GM21723 (cell line): Measurements from ENCODE around the gene CABP5.

Experiments used
- ATAC-seq: cut with Tn5 transposase; IDR thresholded peaks from one replicate; pipeline ENCODE4 v1.9.1; 2021; ENCODE audit warnings: mild to moderate bottlenecking, moderate library complexity; ENCODE audit not compliant: unreplicated experiment

CABP5 gene

DNA sequence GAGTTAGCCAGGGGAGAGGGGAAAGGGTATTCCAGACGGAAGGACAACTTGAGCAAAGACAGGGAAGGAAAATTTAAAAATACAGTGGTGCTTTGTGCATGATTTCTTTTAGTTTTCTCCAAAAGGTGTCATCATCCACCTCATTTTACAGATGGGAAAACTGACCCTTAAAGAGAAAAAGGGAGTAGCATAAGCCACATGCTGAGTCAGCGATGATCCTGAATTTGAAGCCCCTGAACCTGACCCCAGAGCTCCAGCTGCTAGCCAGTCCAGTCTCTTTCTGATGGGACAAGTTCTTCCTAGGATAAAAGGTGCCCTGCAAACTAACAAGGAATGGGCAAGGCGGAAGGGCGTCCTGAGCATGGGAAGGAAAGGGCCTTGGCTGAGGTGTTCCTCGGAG lies 10.3 kb downstream of the CABP5 start:
- no peak for ATAC-seq

DNA sequence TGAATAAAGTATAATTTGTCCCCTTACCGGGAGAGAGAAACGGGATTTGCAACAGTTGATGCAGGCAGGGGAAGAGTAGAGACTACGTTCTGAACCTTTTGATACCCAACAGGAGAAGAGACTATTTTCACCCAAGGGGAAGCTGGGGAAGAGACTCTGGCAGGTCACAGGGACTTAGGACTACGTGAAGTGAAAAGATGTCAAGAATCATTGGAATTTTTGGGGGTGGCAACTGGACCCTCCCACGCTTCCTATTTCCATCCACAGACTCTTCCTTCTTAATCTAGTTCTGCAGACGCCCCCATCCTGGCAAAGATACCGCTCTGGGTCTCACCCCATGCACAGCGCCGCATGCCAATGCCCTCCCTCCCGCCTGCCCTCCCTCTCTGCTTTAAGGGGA lies 13.8 kb downstream of the CABP5 start:
- ATAC-seq, result no peak

DNA sequence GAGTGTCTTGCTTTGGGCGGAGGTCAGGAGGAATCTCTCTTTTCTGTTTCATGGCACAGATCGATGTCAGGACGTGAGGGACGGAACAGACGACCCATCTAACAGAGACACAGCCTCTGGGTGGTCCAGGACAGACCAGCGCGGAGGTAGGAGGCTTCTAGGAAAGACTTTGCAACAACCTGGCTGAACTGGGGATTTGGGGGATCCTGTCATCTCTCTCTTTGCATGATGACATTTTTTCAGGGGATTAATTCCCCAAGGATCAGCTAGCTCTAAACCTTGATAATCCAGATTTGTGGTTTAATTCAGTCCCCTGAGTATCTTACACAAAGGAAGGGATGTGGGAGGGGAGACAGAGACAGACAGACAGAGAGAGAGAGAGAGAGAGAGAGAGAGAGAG lies 14.4 kb downstream of the CABP5 start:
- no peak for ATAC-seq

DNA sequence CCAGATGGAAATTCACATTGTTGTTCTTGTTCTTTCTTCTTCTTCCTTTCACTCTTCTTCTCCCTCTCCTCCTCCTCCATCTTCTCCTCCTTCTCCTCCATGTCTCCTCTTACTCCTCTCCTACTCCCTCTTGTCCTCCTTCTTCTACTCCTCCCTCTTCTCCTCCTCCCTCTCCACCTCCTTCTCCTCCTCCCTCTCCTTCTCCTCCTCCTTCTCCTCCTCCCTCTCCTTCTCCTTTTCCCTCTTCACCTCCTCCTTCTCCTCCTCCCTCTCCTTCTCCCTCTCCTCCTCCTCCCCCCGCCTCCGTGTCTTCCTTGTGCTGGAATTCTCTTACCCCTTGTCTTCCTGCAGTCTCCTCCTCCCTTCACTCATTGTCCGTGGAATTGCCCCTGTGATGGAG lies 18.4 kb downstream of the CABP5 start:
- no peak for ATAC-seq

DNA sequence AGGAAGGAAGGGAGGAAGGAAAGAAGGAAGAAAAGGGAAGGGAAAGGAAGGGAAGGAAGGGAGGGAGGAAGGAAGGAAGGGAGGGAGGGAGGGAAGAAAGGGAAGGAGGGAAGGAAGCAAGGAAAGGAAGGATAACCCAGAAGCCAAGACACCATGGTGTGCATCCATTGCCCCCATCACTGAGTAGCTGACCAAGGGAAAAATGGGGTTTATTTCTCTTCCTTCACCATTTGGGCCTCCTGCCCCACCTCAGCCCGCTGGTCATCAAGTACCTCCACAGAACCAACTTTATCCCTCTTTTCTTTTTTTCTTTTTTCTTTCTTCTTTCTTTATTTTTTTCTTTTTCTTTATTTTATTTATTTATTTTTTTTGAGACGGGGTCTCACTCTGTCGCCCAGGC lies 20.4 kb downstream of the CABP5 start:
- no peak for ATAC-seq

DNA sequence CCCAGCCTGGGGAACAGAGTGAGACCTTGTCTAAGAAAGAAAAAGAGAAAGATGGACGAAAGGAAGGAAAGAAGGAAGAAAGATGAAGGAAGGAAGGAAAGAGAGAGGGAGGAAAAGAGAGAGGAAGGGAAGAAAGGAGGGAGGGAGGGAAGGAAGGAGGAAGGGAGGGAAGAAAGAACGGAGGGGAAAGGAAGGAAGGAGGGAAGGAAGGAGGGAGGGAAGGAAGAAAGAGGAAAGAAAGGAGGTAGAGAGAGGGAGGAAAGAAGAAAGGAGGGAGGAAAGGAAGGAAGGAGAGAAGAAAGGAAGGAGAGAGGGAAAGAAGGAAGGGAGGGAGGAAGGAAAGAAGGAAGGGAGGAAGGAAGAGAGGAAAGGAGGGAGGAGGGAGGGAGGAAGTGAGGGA lies 20.9 kb downstream of the CABP5 start:
- ATAC-seq, result no peak

DNA sequence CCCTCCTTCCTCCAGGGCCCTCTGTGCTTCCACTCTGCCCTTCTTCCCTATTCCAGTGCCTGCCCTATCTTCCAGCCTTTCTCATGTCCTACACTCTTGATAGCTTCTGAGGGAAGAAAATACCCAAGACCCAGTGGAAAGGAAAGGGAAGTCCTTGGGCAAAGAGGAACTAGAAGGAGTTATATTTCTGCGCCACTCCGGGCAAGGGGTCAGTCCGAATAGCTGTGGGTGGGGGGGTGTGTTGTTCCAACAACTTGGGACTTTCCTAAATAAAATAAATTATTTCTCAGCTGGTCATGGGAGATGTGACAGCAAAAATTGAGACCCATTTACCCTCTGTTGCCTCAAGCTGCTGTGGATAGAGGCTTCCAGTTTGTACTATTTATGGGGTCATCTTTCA lies 23.2 kb downstream of the CABP5 start:
- ATAC-seq, result no peak

DNA sequence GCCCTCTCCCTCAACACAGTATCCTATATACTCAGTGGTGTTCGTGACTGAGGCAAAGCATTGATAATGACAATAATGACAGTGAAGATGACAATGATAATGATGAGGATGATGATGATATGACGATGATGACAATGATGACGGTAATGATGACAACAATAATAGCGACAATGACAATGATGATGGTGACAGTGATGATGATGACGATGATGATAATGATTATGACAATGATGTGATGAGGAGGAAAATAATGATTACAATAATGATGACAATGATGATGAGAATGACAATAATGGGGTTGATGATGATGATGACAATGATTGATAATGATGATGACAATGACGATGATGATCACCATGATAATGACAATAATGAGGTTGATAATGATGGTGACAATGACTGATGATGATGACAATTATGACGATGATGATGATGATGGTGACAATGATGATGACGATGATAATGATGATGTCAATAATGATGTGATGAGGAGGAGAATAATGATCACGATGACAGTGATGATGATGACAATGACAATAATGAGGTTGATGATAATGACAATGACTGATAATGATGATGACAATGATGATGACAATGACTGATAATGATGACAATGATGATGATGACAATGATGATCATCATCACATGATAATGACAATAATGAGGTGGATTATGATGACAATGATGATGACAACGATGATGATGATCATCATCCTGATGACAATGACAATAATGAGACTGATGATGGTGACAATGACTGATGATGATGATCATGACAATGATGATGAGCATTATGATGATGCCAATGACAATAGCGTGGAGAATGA lies 32.7 kb downstream of the CABP5 start:
- no peak for ATAC-seq

DNA sequence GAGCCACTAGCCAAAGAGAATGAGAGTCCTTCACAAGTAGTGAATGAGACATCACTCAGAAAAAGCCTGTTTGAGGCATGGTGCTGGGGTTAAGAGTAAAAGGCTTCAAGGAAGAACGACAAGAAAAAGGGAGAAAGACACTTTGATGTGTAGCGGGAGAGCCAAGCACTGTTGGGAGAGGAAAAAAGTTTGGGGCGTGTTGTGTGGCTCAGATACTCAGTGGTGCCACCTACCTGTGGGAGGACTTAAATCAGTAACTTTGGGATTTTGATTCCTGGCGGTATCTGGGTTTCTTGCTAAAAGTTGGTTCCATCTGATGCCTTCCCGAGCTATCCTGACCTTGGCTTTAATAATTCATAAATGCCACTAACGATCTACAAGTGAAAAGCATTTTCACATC lies 37.1 kb downstream of the CABP5 start:
- ATAC-seq, result no peak

DNA sequence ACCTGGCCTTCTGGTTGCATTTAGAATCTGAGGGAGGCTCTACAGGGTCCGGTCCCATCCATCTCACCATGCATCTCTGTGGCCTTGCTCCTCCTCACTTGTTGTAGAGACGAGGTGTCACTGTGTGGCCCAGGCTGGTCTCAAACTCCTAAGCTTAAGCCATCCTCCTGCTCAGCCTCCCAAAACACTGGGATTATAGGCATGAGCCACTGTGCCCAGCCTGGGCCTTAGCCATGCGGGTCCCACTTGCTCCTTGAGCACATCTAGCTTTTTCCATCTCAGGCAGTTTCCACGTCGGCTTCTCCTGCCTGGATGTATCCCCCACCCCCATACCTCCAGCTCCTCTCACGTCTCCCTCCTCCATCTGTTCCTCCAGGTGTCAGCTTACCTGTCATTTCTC lies 39.6 kb downstream of the CABP5 start:
- ATAC-seq, result no peak

DNA sequence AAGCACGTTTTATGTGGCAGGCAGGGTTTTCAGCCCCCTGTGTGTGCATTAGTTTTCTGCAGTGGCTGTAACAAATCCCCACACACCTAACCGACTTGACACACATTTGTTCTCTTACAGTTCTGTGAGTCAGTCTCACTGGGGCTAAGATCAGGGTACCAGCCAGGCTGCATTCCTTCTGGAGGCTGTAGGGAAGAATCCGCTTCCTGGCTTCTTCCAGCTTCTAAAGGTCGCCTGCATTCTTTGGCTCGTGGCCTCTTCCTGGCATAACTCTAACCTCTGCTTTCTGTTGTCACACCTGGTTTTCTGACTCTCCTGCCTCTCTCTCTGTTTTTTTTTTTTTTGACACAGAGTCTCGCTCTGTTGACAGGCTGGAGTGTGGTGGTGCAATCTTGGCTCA lies 43.0 kb downstream of the CABP5 start:
- ATAC-seq, result no peak

DNA sequence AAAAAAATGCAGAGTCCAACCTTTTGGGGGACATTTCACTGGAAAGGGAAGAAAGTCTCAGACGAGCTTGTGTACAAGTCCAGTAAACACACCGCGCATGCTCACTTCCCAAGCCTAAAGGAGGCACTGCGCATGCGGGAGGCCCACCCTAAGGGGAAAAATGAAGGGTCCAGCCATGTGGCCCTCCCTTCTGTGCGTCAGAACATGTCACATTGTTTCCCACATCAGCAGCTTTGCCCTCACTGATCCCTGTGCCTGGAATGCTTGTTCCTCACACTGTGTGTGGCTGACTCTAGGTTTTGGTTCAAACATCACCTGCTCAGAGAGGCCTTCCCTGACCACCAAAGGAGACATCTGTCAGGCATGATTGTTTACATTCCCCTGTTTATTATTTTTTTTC lies 45.1 kb downstream of the CABP5 start:
- ATAC-seq, result no peak

DNA sequence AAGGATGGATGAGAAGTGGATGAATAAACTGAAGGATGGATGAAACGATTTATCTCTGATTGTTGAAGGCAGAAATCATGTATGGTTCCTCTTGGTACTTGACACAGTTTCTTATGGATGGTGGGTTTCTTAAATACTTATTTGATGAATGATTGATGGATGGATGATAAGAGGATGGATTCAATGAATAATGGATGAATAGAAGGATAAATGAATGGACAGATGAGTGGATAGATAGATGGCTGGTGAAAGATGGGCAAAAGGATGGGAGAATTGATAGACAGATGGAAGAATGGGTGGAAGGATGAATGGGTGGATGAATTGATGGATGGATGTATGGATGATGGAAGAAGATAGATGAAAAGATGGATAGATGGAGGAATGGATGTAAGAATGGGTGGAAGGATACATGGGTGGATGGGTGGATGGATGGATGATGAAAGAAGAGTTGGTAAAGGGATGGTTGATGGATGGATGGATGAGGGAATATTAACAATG lies 47.6 kb downstream of the CABP5 start:
- no peak for ATAC-seq

DNA sequence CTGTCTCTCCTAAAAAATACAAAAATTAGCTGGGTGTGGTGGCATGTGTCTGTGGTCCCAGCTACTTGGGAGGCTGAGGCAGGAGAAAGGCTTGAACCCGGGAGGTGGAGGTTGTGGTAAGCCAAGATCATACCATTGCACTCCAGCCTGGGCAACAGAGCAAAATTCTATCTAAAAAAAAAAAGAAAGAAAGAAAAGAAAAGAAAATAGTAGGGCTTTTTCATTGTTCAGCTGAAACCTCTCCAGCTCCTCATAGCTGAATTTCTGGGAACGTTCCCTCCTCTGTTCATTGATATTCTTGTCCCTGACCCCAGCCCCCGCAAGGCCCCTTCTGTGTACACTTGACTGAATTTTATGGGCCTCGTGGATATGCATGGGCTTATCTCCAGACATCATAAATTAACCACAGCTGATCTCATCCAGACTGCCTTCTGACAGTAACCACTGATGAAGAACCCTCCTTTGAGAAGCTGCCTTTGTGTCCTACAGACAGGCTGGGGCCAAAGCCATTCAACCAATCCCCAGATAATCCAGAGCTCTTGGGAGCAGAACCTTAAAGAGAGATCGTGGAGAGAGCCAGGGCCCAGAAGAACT lies 49.6 kb downstream of the CABP5 start, which contains the start of gene ELSPBP1:
TSS of gene ELSPBP1 (plus strand) at position 424 of the 594 bp plus-strand sequence. CDS start 14,036 bp downstream, outside the sequence.
- no peak for ATAC-seq

DNA sequence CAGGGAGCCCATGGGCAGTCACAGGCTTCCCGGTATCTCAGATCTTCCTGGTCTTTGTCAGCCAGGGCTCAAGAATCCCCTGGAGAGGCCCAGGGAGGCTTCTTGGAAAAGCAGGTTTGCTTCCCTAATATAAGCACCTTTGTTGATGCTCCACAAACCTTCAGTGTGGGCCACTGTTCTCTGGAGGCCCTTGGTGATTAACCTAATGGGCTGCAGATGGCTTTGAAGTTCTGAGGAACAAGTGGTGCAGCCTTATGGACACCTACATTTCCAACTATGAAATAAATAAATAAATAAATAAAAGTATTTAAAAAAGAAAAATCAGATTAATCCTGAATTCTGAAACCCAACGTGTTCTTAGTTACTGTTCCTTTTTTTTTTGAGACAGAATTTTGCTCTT lies 51.8 kb downstream of the CABP5 start, which contains the start of gene BSPH1:
TSS of gene BSPH1 (minus strand) at position 101 of the 400 bp plus-strand sequence. CDS start at position 12, 89 bp downstream.
- ATAC-seq, result no peak

DNA sequence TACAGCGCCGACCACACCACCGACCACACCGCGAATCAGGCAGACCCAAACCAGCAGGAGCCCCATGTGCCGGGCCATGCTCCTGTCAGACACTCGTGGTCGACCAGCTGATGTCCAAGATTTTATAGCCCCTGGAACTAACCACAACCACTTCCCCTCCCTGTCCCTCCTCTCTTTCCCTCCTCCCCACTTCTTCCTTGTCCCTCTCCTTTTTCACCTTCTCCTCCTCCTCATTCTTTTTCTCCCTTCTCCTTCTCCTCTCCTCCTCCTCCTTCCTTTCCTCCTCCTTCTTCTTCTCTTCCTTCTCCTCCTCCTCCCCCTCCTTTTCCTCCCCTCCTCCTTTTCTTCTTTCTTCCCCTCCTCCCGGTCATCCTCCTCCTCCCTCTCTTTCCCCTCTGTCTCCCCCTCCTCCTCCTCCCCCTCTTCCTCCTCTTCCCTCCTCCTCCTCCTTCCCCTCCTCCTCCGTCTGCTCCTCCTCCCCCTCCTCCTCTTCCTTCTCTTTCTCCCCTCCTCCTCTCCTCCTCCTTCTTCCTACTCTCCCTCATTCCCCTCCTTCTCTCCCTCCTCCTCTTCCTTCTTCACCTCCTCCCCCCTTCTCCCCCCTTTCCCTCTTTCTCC lies 52.6 kb downstream of the CABP5 start:
- ATAC-seq, result no peak
